H1 (cell line): ENCODE results near the gene TRAPPC2L. TPM values are rescaled to one million over a fixed set of nuclear protein-coding genes. Genes with fewer than 3 reads are reported as not detected.

Experiments
- ASH2L ChIP-seq: fragments of 200-600, 300-600 bp; sonication (generic); IDR thresholded peaks from one replicate; pipeline ENCODE4 v1.7.1; 2017; ENCODE audit warnings: low read length
- CHD1 ChIP-seq: IDR thresholded peaks from 2 replicates; pipeline ENCODE4 v1.6.1; 2012; ENCODE audit warnings: low read depth, low read length, improper control_type of control experiment
- PHF8 ChIP-seq: fragments of 200-600 bp; sonication (generic); conservative IDR thresholded peaks from 2 replicates; pipeline ENCODE4 v1.7.1; 2012; ENCODE audit warnings: low read depth, mild to moderate bottlenecking, inconsistent platforms, low read length, moderate library complexity
- RAD21 ChIP-seq, 2 experiments: IDR thresholded peaks in 1 of 2; conservative IDR thresholded peaks in 1 of 2; 2 replicates each; pipeline ENCODE4 v1.6.1; 2011; ENCODE audit warnings: low read depth in 2 of 2, low read length in 2 of 2, improper control_type of control experiment in 1 of 2, inconsistent platforms in 1 of 2, mild to moderate bottlenecking in 1 of 2, moderate library complexity in 1 of 2
- TCF12 ChIP-seq: IDR thresholded peaks from 2 replicates; pipeline ENCODE4 v1.6.1; 2011; ENCODE audit warnings: low read depth, mild to moderate bottlenecking, low read length
- polyA plus RNA-seq, 7 experiments: library from polyadenylated mRNA; depleted of rRNA in 3 of 7; stranded (reverse) in 5 of 7; unstranded in 2 of 7; fragments of >200 nt in 5 of 7; fragments of 200-250 nt in 2 of 7; gene quantifications; 1 replicate in 5 of 7; 2 replicates in 1 of 7; 4 replicates in 1 of 7; pipeline versions ENCODE4 v1.2.1 to v1.2.3, GENCODE V29; 2011 to 2013; ENCODE audit warnings: missing spikeins in 2 of 7, mixed read lengths in 2 of 7
- total RNA-seq: library from RNA; stranded (reverse); fragmentation: NEBNext Ultra II Directional; extraction: Animal tissue kit (Norgen Biotek cat#: 25700); gene quantifications from 2 replicates; pipeline ENCODE4 v1.2.1, GENCODE V29; 2021
- TF ChIP-seq, protein P1 (sequence below): fragments of 300-600 bp; sonication (generic); IDR thresholded peaks from 2 replicates; pipeline ENCODE4 v1.7.1; 2012; ENCODE audit warnings: low read length, moderate library complexity, mild to moderate bottlenecking, inconsistent platforms; ENCODE audit not compliant: insufficient replicate concordance
- TF ChIP-seq, protein P2 (sequence below): IDR thresholded peaks from 2 replicates; pipeline ENCODE4 v1.6.1; 2012; ENCODE audit warnings: inconsistent platforms

TRAPPC2L gene
- total and polyA plus RNA-seq, 2 of the 8 experiments (the other 6 are each of a cell fraction or from before 2014, with no cell fraction given): 98.7 to 133 TPM

DNA sequence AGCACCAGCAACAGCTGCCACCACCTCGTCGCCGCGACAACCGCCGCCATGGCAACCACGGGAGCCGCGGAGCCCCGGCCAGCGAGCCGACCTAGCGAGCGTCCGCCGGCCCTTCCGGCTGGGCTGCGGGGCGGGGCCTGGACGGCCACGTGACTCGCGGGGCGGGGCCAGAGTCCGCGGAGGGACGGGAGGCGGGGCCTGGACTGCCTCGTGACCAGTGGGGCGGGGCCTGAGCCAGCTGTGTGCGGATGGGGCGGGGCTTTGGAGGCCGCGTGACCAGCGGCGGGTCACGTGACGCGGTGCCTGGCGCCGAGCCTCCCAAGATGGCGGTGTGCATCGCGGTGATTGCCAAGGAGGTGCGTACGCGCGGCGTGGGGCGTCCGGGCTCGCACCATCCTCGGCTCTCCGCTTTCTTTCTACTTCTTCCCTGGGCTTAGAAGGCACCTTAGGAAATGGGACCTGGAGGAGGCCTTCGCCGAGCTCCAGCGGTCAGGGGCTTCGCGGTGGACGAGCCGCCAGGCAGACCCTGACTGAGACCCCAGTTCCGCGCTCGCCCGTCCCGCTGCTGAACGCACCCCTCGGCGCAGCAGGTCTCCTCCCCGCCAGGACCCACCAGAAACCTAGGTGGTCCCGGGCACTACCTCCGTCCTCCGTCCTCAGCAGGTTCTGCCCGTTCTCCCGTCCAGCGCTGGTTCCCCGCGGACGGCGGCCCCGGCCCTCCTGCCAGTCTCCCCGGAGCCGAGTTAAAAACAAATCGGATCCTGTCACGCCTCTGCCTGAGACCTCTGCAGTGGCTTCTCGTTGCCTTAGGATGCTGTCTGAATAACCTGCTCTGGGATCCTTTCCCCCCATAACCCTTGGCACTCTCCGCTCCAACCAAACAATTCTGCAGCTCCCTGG lies at the start of gene TRAPPC2L, which contains the start of gene GALNS (continued):
- TF ChIP-seq CHD1 (no peak), TCF12 (0 out of 2 replicates have a peak, but pooled peaks have one; percentile 41), RAD21 (IDR thresholded peaks at IDR 0.05 in 1 of 2, conservative IDR thresholded peaks at IDR 0.05 in 1 of 2; ENCODE audit: low read depth in 2 of 2, low read length in 2 of 2) (no peak), PHF8 (peak; percentile 88), ASH2L (no peak)
- TF ChIP-seq, protein P1, sequence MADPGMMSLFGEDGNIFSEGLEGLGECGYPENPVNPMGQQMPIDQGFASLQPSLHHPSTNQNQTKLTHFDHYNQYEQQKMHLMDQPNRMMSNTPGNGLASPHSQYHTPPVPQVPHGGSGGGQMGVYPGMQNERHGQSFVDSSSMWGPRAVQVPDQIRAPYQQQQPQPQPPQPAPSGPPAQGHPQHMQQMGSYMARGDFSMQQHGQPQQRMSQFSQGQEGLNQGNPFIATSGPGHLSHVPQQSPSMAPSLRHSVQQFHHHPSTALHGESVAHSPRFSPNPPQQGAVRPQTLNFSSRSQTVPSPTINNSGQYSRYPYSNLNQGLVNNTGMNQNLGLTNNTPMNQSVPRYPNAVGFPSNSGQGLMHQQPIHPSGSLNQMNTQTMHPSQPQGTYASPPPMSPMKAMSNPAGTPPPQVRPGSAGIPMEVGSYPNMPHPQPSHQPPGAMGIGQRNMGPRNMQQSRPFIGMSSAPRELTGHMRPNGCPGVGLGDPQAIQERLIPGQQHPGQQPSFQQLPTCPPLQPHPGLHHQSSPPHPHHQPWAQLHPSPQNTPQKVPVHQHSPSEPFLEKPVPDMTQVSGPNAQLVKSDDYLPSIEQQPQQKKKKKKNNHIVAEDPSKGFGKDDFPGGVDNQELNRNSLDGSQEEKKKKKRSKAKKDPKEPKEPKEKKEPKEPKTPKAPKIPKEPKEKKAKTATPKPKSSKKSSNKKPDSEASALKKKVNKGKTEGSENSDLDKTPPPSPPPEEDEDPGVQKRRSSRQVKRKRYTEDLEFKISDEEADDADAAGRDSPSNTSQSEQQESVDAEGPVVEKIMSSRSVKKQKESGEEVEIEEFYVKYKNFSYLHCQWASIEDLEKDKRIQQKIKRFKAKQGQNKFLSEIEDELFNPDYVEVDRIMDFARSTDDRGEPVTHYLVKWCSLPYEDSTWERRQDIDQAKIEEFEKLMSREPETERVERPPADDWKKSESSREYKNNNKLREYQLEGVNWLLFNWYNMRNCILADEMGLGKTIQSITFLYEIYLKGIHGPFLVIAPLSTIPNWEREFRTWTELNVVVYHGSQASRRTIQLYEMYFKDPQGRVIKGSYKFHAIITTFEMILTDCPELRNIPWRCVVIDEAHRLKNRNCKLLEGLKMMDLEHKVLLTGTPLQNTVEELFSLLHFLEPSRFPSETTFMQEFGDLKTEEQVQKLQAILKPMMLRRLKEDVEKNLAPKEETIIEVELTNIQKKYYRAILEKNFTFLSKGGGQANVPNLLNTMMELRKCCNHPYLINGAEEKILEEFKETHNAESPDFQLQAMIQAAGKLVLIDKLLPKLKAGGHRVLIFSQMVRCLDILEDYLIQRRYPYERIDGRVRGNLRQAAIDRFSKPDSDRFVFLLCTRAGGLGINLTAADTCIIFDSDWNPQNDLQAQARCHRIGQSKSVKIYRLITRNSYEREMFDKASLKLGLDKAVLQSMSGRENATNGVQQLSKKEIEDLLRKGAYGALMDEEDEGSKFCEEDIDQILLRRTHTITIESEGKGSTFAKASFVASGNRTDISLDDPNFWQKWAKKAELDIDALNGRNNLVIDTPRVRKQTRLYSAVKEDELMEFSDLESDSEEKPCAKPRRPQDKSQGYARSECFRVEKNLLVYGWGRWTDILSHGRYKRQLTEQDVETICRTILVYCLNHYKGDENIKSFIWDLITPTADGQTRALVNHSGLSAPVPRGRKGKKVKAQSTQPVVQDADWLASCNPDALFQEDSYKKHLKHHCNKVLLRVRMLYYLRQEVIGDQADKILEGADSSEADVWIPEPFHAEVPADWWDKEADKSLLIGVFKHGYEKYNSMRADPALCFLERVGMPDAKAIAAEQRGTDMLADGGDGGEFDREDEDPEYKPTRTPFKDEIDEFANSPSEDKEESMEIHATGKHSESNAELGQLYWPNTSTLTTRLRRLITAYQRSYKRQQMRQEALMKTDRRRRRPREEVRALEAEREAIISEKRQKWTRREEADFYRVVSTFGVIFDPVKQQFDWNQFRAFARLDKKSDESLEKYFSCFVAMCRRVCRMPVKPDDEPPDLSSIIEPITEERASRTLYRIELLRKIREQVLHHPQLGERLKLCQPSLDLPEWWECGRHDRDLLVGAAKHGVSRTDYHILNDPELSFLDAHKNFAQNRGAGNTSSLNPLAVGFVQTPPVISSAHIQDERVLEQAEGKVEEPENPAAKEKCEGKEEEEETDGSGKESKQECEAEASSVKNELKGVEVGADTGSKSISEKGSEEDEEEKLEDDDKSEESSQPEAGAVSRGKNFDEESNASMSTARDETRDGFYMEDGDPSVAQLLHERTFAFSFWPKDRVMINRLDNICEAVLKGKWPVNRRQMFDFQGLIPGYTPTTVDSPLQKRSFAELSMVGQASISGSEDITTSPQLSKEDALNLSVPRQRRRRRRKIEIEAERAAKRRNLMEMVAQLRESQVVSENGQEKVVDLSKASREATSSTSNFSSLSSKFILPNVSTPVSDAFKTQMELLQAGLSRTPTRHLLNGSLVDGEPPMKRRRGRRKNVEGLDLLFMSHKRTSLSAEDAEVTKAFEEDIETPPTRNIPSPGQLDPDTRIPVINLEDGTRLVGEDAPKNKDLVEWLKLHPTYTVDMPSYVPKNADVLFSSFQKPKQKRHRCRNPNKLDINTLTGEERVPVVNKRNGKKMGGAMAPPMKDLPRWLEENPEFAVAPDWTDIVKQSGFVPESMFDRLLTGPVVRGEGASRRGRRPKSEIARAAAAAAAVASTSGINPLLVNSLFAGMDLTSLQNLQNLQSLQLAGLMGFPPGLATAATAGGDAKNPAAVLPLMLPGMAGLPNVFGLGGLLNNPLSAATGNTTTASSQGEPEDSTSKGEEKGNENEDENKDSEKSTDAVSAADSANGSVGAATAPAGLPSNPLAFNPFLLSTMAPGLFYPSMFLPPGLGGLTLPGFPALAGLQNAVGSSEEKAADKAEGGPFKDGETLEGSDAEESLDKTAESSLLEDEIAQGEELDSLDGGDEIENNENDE: no peak
- TF ChIP-seq, protein P2, sequence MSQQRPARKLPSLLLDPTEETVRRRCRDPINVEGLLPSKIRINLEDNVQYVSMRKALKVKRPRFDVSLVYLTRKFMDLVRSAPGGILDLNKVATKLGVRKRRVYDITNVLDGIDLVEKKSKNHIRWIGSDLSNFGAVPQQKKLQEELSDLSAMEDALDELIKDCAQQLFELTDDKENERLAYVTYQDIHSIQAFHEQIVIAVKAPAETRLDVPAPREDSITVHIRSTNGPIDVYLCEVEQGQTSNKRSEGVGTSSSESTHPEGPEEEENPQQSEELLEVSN: 0 out of 2 replicates have a peak, but pooled peaks have one; percentile 15
